GM23248 (cell line): ENCODE results near the gene BCL7A. TPM values are rescaled to one million over a fixed set of nuclear protein-coding genes. Genes with fewer than 3 reads are reported as not detected.

Source experiments
- DNase-seq: peaks from one replicate; pipeline ENCODE4 v3.0.0-alpha.2; 2015
- H2AFZ ChIP-seq: fragments of 200-600 bp; sonication (generic); 2 replicates; pipeline ENCODE4 v1.6.1; 2016; ENCODE audit warnings: antibody characterized with exemption
- H3F3A ChIP-seq: fragments of 200-600 bp; sonication (generic); 2 replicates; pipeline ENCODE4 v1.6.1; 2016; ENCODE audit warnings: mild to moderate bottlenecking, antibody characterized with exemption, mixed run types; ENCODE audit not compliant: insufficient read depth
- H3K27ac ChIP-seq: fragments of 200-600 bp; sonication (generic); 2 replicates; pipeline ENCODE4 v1.5.1; 2016; ENCODE audit warnings: mild to moderate bottlenecking
- H3K27me3 ChIP-seq: fragments of 200-600 bp; sonication (generic); replicated peaks from 2 replicates; pipeline ENCODE4 v1.6.1; 2016; ENCODE audit warnings: mild to moderate bottlenecking; ENCODE audit not compliant: insufficient read depth
- H3K36me3 ChIP-seq: fragments of 200-600 bp; sonication (generic); 2 replicates; pipeline ENCODE4 v1.6.1; 2016; ENCODE audit warnings: low read depth, mild to moderate bottlenecking
- H3K4me1 ChIP-seq: fragments of 200-600 bp; sonication (generic); 2 replicates; pipeline ENCODE4 v1.6.1; 2016; ENCODE audit warnings: mild to moderate bottlenecking; ENCODE audit not compliant: insufficient read depth
- H3K4me2 ChIP-seq: fragments of 200-600 bp; sonication (generic); one replicate; pipeline ENCODE4 v1.6.1; 2016; ENCODE audit warnings: mild to moderate bottlenecking; ENCODE audit not compliant: unreplicated experiment
- H3K4me3 ChIP-seq: fragments of 200-600 bp; sonication (generic); 2 replicates; pipeline ENCODE4 v1.5.1; 2016; ENCODE audit warnings: mild to moderate bottlenecking
- H3K79me2 ChIP-seq: fragments of 200-600 bp; sonication (generic); 2 replicates; pipeline ENCODE4 v1.6.1; 2016; ENCODE audit warnings: mild to moderate bottlenecking; ENCODE audit not compliant: insufficient read depth
- H3K9ac ChIP-seq: fragments of 200-600 bp; sonication (generic); 2 replicates; pipeline ENCODE4 v1.6.1; 2016; ENCODE audit warnings: mild to moderate bottlenecking
- H3K9me2 ChIP-seq: fragments of 200-600 bp; sonication (generic); 2 replicates; pipeline ENCODE4 v1.6.1; 2016; ENCODE audit warnings: mixed run types, mild to moderate bottlenecking, moderate library complexity; ENCODE audit not compliant: insufficient read depth
- H3K9me3 ChIP-seq: fragments of 200-600 bp; sonication (generic); one replicate; pipeline ENCODE4 v1.6.1; 2017; ENCODE audit warnings: low read depth
- H4K20me1 ChIP-seq: fragments of 200-600 bp; sonication (generic); 2 replicates; pipeline ENCODE4 v1.6.0; 2016; ENCODE audit not compliant: insufficient read depth
- EZH2 ChIP-seq: fragments of 200-600 bp; sonication (generic); IDR thresholded peaks from 2 replicates; pipeline ENCODE4 v1.6.1; 2018; ENCODE audit warnings: antibody characterized with exemption, mild to moderate bottlenecking; ENCODE audit not compliant: insufficient read depth, poor library complexity, severe bottlenecking
- EZH2phosphoT487 ChIP-seq: fragments of 200-600 bp; sonication (generic); IDR thresholded peaks from 2 replicates; pipeline ENCODE4 v1.6.1; 2018; ENCODE audit warnings: antibody characterized with exemption, moderate library complexity, mild to moderate bottlenecking, low read depth; ENCODE audit not compliant: insufficient read depth
- WGBS, 2 experiments: methylation state at CpG; one replicate each; pipeline ENCODE4 v1.1.6; 2015 to 2017; ENCODE audit warnings: low lambda C conversion rate in 2 of 2, low coverage in 1 of 2; ENCODE audit errors: missing lambda C conversion rate in 2 of 2; 5-methylcytosine and 5-hydroxymethylcytosine counted together
- in situ Hi-C: fragments of 300-500 bp; cut with MboI; formaldehyde crosslinking; loops from 2 replicates; pipeline ENCODE4 v1.15.0; 2020
- polyA plus RNA-seq: library from polyadenylated mRNA; unstranded; fragments of >200 nt; fragmentation: Nextera tagmentation; extraction: Ambion mirVana; gene quantifications from 2 replicates; pipeline ENCODE4 v1.2.1, GENCODE V29; 2016
- total RNA-seq: library from RNA; depleted of rRNA; stranded (reverse); fragments of >200 nt; shearing (Covaris generic); gene quantifications from 2 replicates; pipeline ENCODE4 v1.2.3, GENCODE V29; 2014

Gene BCL7A
- total and polyA plus RNA-seq, 2 experiments from 2014 or later: 2.7 to 4.2 TPM

GRCh38 chr12:121990114-121990647 is 31.5 kb upstream of the BCL7A start:
- Histone ChIP-seq H4K20me1 (no peaks in the 10 kb centered on the region), H3K4me2 (no peak overlapping the region), H3K27me3 (no peaks in the 10 kb centered on the region), H3K79me2 (no peaks in the 10 kb centered on the region), H3K27ac (no peak overlapping the region), H3K9ac (no peak overlapping the region), H3K9me2 (no peaks in the 10 kb centered on the region), H3K4me1 (peaks cover 21% of the 10 kb centered on the region), H3F3A (peaks cover 14% of the 10 kb centered on the region), H3K9me3 (no peaks in the 10 kb centered on the region), H3K4me3 (no peak overlapping the region), H2AFZ (no peak overlapping the region), H3K36me3 (no peaks in the 10 kb centered on the region)
- in situ Hi-C loops: no loop called here
- WGBS, 2 experiments: 97 to 100% methylated on average over 6 of the region's 6 CpGs
- TF ChIP-seq EZH2: no peak
- TF ChIP-seq EZH2phosphoT487: no peak
- no peak for DNase-seq

DNA sequence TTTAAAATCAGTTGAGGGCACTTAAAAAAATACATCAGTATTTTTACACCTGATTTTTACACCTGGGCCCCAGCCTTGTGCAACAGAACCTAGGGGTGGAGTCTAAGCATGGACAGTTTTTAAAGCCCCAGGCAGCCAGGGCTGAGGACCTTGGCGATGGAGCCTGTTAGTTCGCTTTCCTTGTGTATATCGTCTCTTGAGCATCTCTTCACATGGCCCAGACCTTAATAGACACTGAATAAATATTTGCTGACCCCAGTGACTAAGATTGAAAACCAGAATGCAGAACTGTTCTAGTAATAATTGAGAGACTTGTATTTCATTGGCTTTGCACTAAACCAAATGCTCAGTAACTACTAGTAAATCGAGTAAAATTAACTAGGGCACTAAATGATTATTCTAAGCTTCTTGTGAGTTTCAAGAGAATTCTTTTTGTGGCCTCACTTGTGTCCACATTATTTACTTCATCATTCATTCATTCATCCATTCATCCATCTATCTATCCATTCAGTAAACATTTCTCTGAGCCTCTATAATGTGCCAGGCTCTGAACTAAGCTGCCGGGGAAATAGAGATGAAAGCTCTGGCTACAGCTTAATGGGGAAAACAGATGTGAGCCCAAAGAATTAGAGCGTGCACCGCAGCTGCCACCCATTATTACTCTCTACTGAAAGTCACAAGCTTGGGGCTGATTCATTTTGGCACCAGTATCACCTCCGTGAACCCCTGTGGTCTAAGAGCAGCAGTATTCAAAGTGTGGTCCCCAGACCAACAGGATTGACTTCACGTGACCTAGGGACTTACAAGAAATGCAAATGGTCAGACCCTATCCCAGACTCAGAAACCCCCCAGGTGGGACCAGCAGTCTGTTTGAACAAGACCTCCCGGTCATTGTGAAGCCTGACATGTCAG is 30.7 kb upstream of the BCL7A start:
- no peak for TF ChIP-seq EZH2
- no peak for TF ChIP-seq EZH2phosphoT487
- Histone ChIP-seq H2AFZ (no peak overlapping the region), H3K9me2 (no peaks in the 10 kb centered on the region), H3K4me3 (no peak overlapping the region), H3K9me3 (no peaks in the 10 kb centered on the region), H3K4me2 (no peak overlapping the region), H3K79me2 (no peaks in the 10 kb centered on the region), H3K27ac (peak overlapping the region; percentile 73; the same call in 1 of the 2 replicates), H3K9ac (no peak overlapping the region), H3K36me3 (no peaks in the 10 kb centered on the region), H4K20me1 (no peaks in the 10 kb centered on the region), H3K27me3 (no peaks in the 10 kb centered on the region), H3K4me1 (peaks cover 21% of the 10 kb centered on the region), H3F3A (peaks cover 14% of the 10 kb centered on the region)
- peak; percentile 47 for DNase-seq
- in situ Hi-C loops: no loop called here
- WGBS, 2 experiments: 71 to 72% methylated on average over 10 of the region's 10 CpGs

DNA sequence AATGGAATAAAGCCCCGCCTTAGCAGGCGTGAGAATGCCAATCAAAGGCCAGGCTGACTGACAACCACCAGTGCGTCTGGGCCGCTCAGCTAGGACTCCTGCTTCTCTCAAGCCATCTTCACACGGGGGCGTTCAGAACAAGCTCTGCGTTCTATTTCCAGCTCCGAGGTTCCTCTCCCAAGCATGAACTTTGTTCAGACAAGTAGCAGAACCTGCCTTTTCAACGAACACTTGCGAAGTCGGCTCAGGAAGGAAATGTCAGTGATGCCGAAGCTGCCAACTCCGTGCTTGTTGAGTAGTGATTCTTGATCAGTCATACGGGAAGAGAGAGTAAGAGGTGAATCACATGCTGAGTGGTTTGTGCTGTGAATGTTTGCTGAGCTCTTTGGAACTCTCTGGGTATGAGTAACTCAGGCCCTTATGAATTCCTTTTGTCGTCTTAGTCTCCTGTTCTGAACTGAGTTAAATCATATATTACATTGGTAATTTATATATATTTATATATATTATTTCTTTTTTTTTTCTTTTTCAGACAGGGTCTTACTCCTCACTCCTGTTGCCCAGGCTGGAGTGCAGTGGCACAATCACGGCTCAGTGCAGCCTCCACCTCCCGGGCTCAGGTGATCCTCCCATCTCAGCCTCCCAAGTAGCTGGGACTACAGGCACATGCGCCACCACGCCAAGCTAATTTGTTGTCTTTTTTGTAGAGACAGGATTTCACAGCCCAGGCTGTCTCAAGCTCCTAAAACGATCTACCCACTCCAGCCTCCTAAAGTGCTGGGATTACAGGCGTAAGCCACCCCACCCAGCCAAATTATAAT is 29.4 kb upstream of the BCL7A start:
- no peaks in the 10 kb centered on the region for H3K79me2 ChIP-seq
- peak overlapping the region; percentile 73 for H3K27ac ChIP-seq
- DNase-seq: peak; percentile 98
- 0 out of 2 replicates have a peak overlapping the region, but pooled peaks have one; percentile 3 for H3K9ac ChIP-seq
- peak overlapping the region; percentile 54; the same call in 1 of the 2 replicates for H2AFZ ChIP-seq
- whole genome bisulfite sequencing, 2 experiments: 36 to 37% methylated on average over 21 of the region's 21 CpGs
- no peaks in the 10 kb centered on the region for H3K9me3 ChIP-seq
- H3K4me1 ChIP-seq: peaks cover 23% of the 10 kb centered on the region
- no peaks in the 10 kb centered on the region for H3K36me3 ChIP-seq
- peak overlapping the region; percentile 31; the same call in 1 of the 2 replicates for H3K4me3 ChIP-seq
- H4K20me1 ChIP-seq: no peaks in the 10 kb centered on the region
- H3K4me2 ChIP-seq: peak overlapping the region; percentile 50
- no peak for TF ChIP-seq EZH2
- TF ChIP-seq EZH2phosphoT487: no peak
- no peaks in the 10 kb centered on the region for H3K27me3 ChIP-seq
- H3F3A ChIP-seq: peaks cover 24% of the 10 kb centered on the region
- in situ Hi-C loops: no loop called here
- no peaks in the 10 kb centered on the region for H3K9me2 ChIP-seq
